Right lobe of liver (tissue), 4 donors: ENCODE measurements around the gene NOS1.

Experiments
- POLR2A ChIP-seq: fragments of 450-650 bp; IDR thresholded peaks from one replicate; pipeline ENCODE4 v1.6.1; 2017; ENCODE audit warnings: antibody characterized with exemption, mild to moderate bottlenecking
- TF ChIP-seq, protein P1 (sequence below), 4 donors: fragments of 200-600 bp in 3 of 4; fragments of 450-650 bp in 1 of 4; IDR thresholded peaks; one replicate each; pipeline versions ENCODE4 v1.5.1 to v1.8.0; 2016 to 2022; ENCODE audit warnings: antibody characterized with exemption in 4 of 4, mild to moderate bottlenecking in 2 of 4
- donor health status: DM: no; HTN: no; CAD: no.
- donor health status: DM: no; HTN: no; CAD: no.
- donor health status: DM: no; HTN: yes; CAD: no.

DNA sequence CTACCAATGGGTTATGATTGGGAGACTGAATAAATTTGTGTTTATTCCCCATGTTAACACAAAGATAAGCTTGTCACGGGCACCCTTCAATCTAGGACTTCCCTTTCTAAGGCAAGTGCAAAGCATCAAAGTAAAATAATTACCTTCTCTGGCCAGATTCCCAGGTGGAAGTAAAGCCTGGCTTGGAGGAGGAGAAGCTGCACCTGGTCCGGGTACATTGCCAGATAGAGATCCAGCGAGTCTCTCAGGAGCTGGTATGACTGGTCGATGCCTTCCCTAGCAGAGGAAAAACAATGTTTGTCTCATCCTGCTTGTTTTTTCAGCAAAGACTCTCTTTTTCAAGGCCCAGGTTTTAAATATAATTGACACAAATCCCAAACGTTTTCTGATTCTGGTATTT lies 196.1 kb downstream of the NOS1 start:
- TF ChIP-seq, protein P1, sequence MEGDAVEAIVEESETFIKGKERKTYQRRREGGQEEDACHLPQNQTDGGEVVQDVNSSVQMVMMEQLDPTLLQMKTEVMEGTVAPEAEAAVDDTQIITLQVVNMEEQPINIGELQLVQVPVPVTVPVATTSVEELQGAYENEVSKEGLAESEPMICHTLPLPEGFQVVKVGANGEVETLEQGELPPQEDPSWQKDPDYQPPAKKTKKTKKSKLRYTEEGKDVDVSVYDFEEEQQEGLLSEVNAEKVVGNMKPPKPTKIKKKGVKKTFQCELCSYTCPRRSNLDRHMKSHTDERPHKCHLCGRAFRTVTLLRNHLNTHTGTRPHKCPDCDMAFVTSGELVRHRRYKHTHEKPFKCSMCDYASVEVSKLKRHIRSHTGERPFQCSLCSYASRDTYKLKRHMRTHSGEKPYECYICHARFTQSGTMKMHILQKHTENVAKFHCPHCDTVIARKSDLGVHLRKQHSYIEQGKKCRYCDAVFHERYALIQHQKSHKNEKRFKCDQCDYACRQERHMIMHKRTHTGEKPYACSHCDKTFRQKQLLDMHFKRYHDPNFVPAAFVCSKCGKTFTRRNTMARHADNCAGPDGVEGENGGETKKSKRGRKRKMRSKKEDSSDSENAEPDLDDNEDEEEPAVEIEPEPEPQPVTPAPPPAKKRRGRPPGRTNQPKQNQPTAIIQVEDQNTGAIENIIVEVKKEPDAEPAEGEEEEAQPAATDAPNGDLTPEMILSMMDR (IDR thresholded peaks at IDR 0.05) = no peak
- TF ChIP-seq POLR2A = no peak
